HG02973 (cell line): ENCODE data around the gene NFE2L1.
A peak's percentile ranks its signal among the peaks of the same experiment; 100 is the strongest.
"Not testable (repeated sequence)": the region's sequence is repeated elsewhere in the genome, so short reads cannot be mapped to it uniquely, and the experiment has no call there.

Experiments used
- ATAC-seq: cut with Tn5 transposase; IDR thresholded peaks from one replicate; pipeline ENCODE4 v1.9.1; 2021; ENCODE audit warnings: moderate library complexity; ENCODE audit not compliant: unreplicated experiment

Gene NFE2L1

GRCh38 chr17:48066656-48067055, 18.5 kb downstream of the NFE2L1 start:
- no peak for ATAC-seq

GRCh38 chr17:48067245-48067644, 19.1 kb downstream of the NFE2L1 start:
- no peak for ATAC-seq

- not testable (repeated sequence) for ATAC-seq
Measured at GRCh38 chr17:48067808-48068207, 19.6 kb downstream of the NFE2L1 start.

- ATAC-seq: no peak
Measured at GRCh38 chr17:48068491-48068961, 20.4 kb downstream of the NFE2L1 start.

- no peak for ATAC-seq
Measured at GRCh38 chr17:48070195-48070594, 22.0 kb downstream of the NFE2L1 start.

GRCh38 chr17:48071654-48072053, 23.5 kb downstream of the NFE2L1 start:
- ATAC-seq: no peak

- not testable (repeated sequence) for ATAC-seq
Measured at GRCh38 chr17:48072811-48073210, 24.7 kb downstream of the NFE2L1 start.

- not testable (repeated sequence) for ATAC-seq
Measured at GRCh38 chr17:48073566-48074094, 25.5 kb downstream of the NFE2L1 start.

GRCh38 chr17:48074322-48075081, 26.3 kb downstream of the NFE2L1 start:
- ATAC-seq: no peak

- ATAC-seq: not testable (repeated sequence)
Measured at GRCh38 chr17:48077152-48077551, 29.0 kb downstream of the NFE2L1 start.

GRCh38 chr17:48081858-48082257, 33.7 kb downstream of the NFE2L1 start:
- ATAC-seq: no peak

- no peak for ATAC-seq
Measured at GRCh38 chr17:48084932-48085331, 36.8 kb downstream of the NFE2L1 start.

GRCh38 chr17:48093341-48094045, 45.3 kb downstream of the NFE2L1 start:
- ATAC-seq: no peak

GRCh38 chr17:48095611-48096010, 47.5 kb downstream of the NFE2L1 start:
- ATAC-seq: no peak

- no peak for ATAC-seq
Measured at GRCh38 chr17:48100160-48100559, 52.0 kb downstream of the NFE2L1 start.

- ATAC-seq: no peak
Measured at GRCh38 chr17:48100591-48101011, 52.4 kb downstream of the NFE2L1 start.

- ATAC-seq: peak; percentile 86
Measured at GRCh38 chr17:48101012-48101720, 53.0 kb downstream of the NFE2L1 start, which contains the start of gene CBX1. CBX1 (minus strand) TSS chr17:48101478; CDS start chr17:48077004, 24,474 bp downstream.

- ATAC-seq: no peak
Measured at GRCh38 chr17:48102043-48102750, 54.0 kb downstream of the NFE2L1 start.

GRCh38 chr17:48102798-48103715, 54.9 kb downstream of the NFE2L1 start:
- no peak for ATAC-seq
